HG03175 (cell line): ENCODE results near the gene MEGF6.

Experiments used
- ATAC-seq: cut with Tn5 transposase; IDR thresholded peaks from one replicate; pipeline ENCODE4 v1.9.1; 2021; ENCODE audit warnings: mild to moderate bottlenecking, moderate library complexity; ENCODE audit not compliant: unreplicated experiment

MEGF6 gene

DNA sequence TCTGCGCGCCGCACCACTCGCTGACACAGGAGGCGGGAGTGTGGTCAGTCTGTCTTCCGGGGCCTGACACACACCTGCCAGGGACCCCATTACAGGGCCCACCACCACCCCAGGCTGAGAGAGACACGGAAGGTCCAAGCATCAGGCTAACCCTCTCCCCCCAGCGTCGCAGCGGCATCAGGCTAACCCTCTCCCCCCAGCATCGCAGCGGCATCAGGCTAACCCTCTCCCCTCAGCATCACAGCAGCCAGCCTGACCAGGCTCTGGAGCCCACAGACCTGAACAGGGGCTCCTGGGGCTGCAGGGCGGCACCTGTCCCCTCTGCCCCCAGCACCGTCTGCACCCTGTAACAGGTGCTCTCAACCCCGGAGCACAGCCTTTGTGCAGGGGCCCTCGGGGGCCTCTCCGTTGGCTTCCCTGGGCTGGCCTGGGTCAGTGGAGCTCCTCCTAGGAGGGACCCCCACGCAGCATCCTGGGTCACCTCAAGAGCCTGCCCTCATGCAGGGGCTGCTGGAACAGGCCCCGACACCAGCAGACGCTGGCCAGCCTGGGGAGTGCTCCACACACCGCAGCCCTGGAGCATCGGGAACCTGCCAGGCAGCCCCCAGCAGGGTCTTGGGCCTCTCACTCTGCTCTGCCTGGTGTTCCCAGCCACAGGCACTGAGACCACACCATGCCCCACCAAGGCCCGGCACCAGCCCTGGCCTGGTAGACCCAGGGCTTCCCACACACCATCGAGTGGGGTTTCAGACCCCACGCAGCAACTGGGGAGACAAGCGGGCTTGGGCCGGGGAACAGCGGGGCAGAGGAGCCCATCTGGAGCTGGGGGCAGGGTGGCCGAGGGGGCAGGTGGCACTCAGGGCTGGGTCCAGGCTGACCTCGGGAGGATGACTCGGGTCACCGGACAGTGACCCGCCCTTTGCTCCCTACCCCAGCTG, 67.0 kb downstream of the MEGF6 start:
- no peak for ATAC-seq

DNA sequence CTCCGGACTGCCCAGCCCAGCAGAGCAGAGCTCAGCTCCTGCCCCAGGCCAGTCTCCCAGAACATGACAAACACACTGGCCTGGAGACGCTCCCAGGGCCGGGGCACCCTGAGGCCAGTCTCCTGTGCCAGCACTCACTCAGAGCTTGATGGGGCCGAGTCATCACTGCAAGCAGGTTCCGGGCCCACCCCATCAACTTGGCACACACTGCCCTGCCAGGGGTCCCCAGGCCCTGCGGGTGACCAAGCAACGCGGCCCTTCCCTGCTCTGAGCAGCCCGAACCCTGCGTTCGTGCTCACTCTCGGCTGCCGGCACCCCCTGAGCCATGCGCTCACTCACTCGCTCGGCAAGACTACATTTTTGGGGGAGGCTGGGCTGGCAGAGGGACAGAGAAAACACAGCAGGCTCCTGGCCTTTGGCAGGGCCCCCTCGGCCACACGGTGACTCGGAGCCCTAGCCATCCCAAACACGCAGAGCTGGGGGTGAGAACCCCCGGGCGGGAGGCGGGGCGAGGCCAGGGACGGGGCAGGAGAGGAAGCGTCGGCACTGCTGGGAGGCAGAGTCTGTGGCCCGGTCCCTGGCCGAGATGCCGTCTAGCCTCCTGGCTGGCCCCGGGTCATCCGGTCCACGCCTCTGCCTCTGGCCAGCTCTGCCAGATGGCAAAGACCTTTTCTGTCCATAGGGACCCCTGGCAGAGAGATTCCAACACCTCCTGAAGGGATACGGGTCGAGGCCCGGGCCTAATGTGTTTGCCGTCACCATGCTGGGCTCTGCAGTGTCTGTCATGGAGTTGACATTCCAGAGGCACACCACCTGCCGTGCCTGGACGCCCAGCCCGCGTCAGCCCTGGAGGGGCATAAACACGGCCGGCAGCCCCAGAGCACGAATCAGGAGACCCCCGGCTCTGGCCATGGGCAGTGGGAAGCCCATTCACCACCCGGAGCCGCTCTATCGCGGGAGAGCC, 68.0 kb downstream of the MEGF6 start:
- ATAC-seq = no peak

DNA sequence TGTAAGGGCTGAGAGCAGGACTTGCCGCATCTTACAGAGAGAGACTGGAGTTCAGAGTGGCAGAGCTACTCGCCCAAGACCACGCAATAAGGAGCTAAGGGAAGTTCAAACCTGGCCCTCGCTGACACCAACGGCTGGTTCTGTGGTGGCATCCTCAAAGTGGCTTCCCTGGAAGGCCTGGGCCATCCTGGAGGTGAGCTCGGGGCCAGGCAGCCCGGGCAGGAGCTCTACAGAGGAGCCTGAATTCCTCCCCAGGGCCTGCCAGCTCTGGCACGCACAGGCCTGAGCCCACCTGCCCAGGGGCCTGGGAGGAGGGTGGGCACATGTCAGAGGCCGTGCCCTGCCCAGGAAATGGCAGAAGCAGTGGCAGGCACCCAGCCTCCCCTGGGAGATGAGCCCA, 68.6 kb downstream of the MEGF6 start:
- no peak for ATAC-seq

DNA sequence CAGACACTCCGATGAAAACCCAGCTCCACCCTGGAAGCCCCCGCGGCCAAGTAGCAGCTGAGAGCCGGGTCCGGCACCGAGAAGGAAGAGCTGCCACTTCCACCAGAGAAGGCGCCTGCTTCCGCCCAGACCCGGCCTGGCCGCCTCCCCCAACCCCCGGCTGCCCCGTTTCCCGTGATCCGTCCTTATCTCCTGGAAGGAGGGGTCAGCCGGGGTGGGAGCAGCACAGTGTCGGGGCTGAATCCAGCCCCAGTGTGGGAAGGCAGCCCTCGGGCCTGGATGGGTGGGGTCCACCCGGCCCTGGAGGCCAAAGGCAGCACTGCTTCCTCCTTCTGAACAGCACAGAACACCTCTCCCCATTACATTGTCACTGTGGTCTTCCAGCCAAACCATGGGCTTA, 69.4 kb downstream of the MEGF6 start:
- ATAC-seq = no peak

DNA sequence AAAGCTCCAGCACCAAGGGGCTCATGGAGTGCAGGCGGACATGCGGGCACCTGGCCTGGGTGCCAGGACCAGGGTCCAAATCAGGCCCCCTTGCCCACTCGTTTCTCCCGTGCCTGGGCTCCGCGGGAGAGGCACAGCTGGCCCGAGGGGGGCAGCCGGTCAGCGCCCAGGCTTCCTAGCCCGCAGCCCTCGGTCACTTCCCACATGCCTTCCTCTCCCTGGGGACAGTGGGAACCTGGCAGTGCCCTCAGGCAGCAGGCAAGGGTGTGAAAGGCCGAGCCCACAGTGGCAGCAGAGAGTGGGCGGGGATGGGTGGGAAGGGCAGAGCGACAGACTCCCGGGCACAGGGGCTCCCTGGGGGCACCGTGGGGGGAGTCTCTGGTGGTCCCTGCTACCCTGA, 69.8 kb downstream of the MEGF6 start:
- ATAC-seq = no peak

DNA sequence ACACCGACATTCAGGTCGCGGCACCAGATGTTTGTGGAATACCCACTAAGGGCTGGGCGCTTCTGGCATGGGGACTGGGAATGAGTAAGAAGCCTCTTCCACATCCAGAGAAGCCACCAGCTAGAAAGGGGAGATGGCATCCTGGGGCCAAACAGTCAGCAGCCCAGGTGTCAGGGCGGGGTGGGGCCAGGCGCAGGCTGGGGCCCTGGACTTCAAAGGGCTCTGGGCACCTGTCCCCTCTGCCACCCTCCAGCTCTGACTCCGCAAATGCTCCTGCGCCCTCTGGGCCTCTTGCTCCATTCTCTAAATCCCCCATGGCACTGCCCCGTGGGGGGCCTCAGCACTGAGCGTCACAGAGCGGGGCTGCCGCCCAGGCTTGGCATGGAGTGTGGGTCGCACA, 70.4 kb downstream of the MEGF6 start:
- no peak for ATAC-seq

DNA sequence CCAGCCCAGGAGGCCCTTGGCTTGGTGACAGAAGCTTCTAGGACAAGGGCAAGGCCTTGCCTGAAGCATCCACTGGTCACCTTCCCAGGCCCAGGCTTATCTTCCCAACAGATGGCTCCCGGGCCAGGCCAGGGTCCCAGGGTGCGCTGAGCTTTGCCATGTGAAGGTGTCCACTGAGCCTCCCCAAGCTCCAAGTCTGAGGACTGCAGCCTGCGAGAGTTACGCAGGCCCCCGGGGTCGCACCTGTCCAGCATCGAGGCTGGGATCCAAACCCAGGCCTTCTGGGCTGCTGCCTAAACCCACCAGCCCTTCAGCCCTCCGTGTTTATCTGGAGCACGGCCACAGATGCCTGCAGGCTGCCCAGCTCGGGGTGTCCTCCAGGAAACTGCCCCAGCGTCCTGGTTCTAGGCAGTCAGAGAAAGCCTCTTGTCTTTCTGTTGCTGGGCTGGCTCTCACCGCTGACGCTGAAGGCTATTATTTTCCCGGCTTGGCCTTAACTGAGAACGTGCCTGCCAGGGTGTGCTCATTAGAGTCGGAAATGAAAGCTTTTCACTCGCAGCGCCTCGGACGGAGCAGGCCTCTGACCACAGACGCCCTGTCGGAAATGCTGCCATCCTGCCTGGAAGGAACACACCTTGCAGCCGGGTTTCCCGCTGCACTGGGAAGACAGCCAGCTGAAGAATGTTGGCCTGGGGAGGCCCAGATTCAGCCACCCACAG, 71.4 kb downstream of the MEGF6 start:
- ATAC-seq = no peak

DNA sequence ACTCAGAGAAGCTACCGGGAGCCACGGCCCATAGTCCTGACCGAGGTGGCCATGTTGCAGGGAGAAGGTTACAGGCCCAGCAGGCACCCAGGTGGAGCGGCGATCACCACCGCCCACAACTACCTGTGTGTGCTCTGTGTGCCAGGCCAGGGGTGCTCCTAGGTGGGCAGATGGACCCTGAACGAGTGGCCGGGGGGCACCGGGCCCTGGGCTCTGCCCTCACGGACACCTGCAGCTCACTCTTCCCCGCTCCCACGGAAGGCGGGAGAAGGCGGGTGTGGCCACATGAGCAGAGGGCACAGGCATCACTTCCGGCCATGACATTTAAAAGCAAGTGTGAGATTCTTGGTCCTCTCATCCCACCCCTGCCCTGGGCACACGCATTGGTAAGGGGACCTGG, 73.9 kb downstream of the MEGF6 start:
- ATAC-seq = no peak

DNA sequence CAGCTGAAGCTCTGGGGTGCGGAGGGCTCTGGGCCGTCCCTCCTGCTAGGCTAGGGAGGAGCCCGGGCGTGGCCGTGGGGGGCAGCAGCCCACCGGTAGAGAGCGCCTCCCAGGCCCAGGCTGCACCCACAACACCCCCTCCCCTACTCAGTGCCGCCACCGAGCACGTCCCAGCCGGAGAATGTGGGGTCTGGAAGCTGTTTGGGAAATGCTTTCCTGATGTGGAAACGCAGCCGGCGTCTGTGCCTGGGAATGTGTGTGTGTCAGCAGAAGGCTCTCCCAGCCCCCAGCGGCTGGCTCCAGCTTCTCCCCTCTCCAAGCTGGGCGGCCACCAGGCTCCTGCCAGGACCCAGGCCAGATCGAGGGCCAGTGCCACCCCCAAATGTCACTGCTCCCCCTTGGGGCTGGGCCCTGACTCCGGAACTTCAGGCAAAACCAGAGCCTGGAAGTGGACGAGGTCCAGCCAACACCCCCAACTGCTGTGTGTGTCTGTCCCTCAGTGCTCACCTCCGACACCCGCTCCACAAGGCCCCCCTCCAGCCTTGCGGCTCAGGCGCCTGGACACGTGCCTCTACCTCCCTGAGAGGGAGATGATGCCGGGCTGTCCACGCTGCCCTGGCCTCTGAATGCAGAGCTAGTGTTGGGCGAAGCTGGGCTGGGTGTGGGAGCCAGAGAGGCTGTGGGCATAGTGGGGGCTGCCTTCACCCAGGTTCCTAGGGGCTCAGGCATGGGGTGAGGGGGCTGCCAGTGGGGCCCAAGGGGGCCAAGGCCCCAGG, 74.7 kb downstream of the MEGF6 start:
- no peak for ATAC-seq

DNA sequence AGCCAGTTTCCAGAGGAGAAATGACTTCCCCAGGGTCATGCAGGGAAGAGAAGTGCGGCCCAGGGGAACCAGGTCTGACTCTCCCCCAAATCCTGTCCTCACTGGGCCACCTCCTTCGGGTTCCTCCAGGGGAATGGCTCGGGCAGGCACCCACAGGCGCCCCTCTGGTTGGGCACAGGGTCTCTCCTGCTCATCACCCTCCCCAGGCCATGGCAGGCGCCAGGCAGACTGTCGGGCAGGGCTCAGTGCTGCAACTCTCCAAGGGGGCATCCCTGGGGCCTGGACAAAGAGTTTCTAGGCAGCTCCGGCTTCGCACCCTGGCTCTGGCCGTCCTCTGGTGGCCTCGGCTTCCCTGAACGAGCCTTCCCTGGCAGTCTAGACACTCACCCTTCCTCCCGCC, 75.6 kb downstream of the MEGF6 start:
- ATAC-seq = no peak

DNA sequence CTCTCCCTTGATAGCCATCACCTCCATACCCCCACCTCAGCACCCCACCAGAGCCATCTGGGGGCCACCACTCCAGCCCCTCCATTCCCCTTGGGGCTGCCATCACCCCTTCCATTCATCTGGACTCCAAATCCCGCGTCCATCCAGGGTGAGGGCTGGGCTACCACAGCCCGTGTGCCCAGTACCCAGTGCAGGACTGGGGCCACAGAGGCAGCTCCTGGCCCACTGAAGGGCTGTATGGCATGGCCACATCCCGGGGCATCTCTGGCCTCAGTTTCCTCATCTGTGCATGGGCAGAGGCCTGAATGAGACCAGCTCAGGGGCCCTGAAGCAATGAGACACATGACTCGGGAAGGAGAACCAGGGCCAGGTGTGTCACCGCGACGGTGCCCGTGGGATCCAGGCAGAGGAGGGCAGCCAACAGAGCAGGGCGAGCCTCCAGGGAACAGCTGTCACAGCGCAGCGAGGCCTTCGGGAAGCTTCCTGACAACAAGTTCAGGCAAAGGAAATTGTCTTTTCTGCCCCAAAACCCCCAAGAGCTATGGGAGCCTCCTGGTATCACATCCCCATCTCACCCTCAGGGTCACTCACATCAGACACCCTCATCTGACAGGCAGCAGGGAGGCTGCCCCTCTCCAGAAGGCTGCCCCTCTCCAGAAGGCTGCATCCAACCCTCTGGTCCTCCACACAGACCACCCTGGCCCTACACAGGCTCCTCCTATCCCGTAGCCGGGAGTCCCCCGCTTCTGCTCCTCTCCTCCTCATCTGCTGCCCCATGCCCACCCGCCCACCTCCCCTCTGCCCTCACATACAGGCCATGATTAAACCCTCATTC, 76.3 kb downstream of the MEGF6 start:
- no peak for ATAC-seq

DNA sequence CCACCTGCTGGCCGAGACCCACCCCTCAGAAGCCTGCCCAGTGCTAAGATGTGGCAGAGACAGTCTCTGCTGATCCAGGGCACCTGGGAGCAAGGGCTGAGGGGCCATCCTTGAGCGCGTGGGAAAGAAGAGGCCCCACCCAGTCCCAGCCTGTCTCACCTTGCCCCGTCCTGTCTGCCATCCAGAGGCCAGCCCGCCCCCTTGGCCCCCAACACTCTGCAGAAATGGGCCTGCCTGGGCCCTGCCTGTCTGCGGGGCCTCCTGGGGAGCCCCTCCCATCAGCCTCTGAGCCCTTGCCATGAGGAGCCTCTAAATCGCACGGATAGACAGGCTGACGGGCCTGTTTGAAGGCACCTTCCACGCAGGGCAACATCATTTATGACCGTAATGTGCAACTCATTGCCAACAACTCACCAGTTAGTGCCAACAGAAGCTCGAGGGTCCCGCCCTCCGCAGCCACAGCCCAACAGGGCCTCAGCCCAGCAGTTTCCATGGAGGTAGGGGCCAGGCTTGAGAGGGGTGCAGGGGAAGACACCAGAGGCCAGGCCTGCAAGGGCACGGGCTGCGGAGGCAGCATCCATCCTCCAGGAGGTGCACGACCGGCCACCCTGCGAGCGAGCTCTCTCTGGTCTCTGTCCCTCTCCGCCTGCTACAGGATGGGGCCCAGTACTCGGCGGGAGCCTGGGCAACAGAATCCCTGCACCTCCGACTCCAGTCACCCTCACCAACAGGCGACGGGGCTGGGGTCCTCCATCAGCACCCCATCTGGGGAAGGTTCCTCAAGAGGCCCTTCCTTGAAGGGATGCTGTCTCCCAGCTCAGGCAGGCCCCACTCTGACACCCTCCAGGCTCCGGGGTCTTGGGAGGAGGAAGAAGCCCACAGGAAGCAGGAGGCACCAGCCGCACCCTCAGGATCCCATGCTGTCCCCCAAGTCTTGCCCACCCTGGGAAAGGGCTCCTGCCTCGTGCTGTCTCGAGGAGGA, 78.0 kb downstream of the MEGF6 start:
- no peak for ATAC-seq

DNA sequence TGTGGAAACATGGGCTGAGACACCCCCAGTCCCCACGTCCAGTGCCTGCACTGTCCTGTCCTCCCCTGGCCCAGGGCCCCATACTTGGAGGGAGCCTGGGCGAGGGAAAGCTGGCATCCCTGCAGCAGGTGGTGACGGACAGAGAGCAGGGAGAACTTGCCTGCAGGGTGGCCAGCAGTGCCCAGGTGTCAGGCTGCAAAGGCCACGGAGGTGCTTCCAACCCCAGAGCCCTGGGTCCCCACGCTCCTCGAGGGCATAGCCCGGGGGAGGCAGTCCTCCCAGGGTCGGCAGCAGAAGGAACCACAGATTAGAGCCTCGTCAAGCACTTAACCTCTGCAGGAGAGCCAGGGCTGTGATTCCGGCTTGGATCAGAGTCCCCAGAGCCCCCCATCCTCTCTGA, 79.4 kb downstream of the MEGF6 start:
- no peak for ATAC-seq

DNA sequence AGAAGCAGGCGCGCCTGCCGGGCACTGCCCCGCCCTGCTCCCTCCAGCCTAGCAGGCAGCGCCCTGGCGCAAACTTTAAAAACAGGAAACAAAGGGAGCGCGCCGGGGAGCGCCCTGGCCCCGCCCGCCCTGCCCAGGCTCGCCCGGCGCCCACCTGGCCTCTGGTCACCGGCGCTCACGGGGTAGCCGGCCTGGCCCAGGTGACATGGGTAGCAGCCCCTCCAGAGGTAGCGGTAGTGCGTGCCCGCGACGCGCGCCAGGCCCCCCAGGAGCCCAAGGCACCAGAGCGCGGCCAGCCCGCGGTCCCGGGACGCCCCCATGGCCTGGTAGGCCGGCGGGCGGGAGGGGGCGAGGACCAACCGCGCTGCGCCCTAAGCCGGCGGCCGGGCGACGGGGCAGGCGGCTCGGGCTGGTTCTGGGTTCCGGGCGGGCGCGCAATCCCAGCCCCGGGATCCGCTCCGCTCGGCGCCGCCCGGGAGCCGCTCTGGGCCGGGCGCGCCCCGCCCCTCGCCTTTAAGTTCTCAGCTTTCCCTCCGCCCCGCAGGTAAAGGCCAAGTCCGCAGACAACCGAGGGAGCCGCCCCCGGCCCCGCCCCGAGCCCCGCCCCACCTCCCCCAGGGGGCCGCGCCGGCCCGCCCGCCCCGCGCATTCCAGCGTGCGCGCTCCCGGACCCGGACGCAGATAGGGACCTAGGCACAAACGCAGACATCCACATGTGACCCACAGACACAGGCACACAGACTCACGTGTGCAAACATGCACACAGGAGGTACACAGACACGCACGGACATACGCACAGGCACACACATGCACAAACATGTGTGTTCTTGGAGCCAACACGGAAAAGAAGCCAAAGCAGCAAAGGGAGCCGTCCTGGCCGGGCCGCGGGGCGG, 80.1 kb downstream of the MEGF6 start:
- no peak for ATAC-seq

DNA sequence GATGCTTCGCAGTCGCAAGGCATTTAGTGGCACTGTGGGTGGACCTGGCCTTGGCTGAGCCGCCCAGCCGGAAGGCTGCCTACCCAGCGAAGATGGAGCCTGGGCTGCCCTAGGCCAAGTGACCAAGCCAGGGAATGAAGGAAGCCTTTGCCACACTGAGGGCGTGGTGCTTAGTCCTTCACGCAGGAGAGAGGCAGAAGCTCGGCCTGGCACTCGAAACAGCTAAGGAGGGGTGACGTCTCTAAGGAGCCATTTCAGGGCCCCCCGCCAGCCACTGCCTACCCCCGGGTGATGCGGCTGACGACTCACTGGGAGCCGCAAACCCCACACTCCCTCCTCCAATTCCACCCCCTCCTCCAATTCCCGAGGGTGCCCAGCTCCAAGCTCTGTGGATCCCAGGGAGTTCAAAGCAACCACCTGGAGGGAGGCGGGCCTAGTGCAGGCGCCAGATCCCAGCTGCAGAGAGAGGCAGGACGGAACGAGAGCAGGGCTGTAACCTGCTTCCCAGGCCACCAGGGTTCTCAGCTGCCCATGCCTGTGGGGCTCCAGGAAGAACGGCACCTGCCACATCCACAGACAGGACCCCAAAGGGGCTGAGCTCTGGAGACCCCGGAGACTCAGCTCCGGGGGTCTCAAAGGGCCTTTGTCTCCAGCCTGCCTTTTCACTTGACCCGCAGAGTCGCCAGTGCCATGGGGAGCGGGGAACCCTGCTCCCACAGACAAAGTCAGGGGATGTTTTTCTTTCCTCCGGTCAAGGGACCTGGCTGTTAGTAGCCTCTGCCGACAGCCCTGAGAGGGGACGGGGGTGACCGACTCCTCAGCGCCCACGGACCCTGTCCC, 81.0 kb downstream of the MEGF6 start:
- no peak for ATAC-seq

DNA sequence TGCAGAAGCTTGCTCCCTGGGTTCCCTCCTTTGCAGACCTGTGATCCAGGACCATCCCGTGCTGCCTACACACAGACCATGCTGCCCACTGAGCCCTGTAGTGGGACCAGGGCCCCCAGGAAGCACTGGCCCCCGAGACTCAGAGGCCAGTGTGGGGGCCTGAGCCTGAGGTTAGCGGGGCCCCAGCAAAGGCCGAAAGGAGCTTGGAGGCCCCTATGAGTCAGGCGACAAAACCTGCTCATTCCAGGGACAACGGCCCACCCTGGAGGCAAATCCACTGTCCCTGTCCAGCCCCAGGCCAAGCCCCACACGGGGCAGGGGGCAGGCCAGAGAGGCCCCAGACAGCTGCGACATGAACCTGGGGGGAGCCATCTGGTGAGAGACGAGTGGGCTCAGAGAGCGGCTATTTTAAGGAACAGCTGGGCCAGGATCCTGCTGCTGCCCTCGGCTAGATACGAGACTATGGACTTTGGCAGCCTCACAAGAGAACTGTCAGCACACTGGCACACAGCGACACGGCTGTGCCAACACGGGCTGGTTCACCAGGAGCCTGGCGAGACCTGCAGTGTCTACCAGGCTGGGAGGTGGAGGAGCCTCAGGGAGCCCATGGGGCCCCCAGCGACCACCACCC, 82.1 kb downstream of the MEGF6 start:
- ATAC-seq = no peak
